HepG2 (cell line): ENCODE data around the gene CCM2L. TPM values are rescaled to one million over a fixed set of nuclear protein-coding genes. Genes with fewer than 3 reads are reported as not detected.
A peak's percentile ranks its signal among the peaks of the same experiment; 100 is the strongest.

Experiments used
- AHDC1 ChIP-seq: sonication (generic); formaldehyde crosslinking; IDR thresholded peaks from 2 replicates; pipeline ENCODE4 v1.5.1; 2020; ENCODE audit warnings: mild to moderate bottlenecking, missing genetic modification reagents, borderline replicate concordance
- BCL3 ChIP-seq: sonication (generic); formaldehyde crosslinking; IDR thresholded peaks from 2 replicates; pipeline ENCODE4 v1.5.1; 2020; ENCODE audit warnings: mild to moderate bottlenecking, missing genetic modification reagents, moderate library complexity
- MAFG ChIP-seq: sonication (generic); formaldehyde crosslinking; IDR thresholded peaks from 2 replicates; pipeline ENCODE4 v1.5.1; 2020; ENCODE audit warnings: mild to moderate bottlenecking, missing genetic modification reagents
- PCBP2 ChIP-seq: fragments of 200-400 bp; formaldehyde crosslinking; optimal IDR thresholded peaks from 2 replicates; pipeline ENCODE3; 2018; ENCODE audit warnings: low read length, low read depth; ENCODE audit not compliant: poor library complexity, severe bottlenecking
- RFX3 ChIP-seq: IDR thresholded peaks from 2 replicates; pipeline ENCODE4 v1.6.1; 2016; ENCODE audit warnings: missing biosample characterization, missing genetic modification reagents
- RFXAP ChIP-seq: sonication (generic); formaldehyde crosslinking; IDR thresholded peaks from 2 replicates; pipeline ENCODE4 v1.4.0; 2020; ENCODE audit warnings: missing genetic modification reagents, borderline replicate concordance
- SIX1 ChIP-seq: sonication (generic); formaldehyde crosslinking; IDR thresholded peaks from 2 replicates; pipeline ENCODE4 v1.4.0; 2020; ENCODE audit warnings: missing genetic modification reagents, borderline replicate concordance
- SMC3 ChIP-seq: IDR thresholded peaks from 2 replicates; pipeline ENCODE4 v1.6.1; 2011; ENCODE audit warnings: low read length, improper control_type of control experiment
- ZBTB7B ChIP-seq: sonication (generic); formaldehyde crosslinking; IDR thresholded peaks from 2 replicates; pipeline ENCODE4 v1.4.0; 2020; ENCODE audit warnings: missing genetic modification reagents
- ZC3H13 ChIP-seq: sonication (generic); formaldehyde crosslinking; IDR thresholded peaks from 2 replicates; pipeline ENCODE4 v1.8.1; 2023; ENCODE audit warnings: mild to moderate bottlenecking, missing genetic modification reagents, moderate library complexity
- ZKSCAN1 ChIP-seq: fragments of 150-350 bp; IDR thresholded peaks from 2 replicates; pipeline ENCODE4 v1.6.1; 2014; ENCODE audit warnings: low read length
- ZNF101 ChIP-seq: sonication (generic); formaldehyde crosslinking; IDR thresholded peaks from 2 replicates; pipeline ENCODE4 v1.4.0; 2020; ENCODE audit warnings: mild to moderate bottlenecking, low read depth, missing genetic modification reagents, borderline replicate concordance
- ZNF17 ChIP-seq: sonication (generic); formaldehyde crosslinking; IDR thresholded peaks from 2 replicates; pipeline ENCODE4 v1.5.0; 2020; ENCODE audit warnings: mild to moderate bottlenecking, missing genetic modification reagents
- ZNF205 ChIP-seq: IDR thresholded peaks from 2 replicates; pipeline ENCODE4 v1.6.1; 2018; ENCODE audit warnings: missing biosample characterization, missing genetic modification reagents
- ZNF263 ChIP-seq: sonication (generic); formaldehyde crosslinking; IDR thresholded peaks from 2 replicates; pipeline ENCODE4 v1.4.0; 2020; ENCODE audit warnings: missing genetic modification reagents
- ZNF264 ChIP-seq: sonication (generic); formaldehyde crosslinking; IDR thresholded peaks from 2 replicates; pipeline ENCODE4 v1.4.0; 2020; ENCODE audit warnings: missing genetic modification reagents
- ZNF276 ChIP-seq: sonication (generic); formaldehyde crosslinking; IDR thresholded peaks from 2 replicates; pipeline ENCODE4 v1.4.0; 2020; ENCODE audit warnings: mild to moderate bottlenecking, low read depth, missing genetic modification reagents
- ZNF557 ChIP-seq: sonication (generic); formaldehyde crosslinking; IDR thresholded peaks from 2 replicates; pipeline ENCODE4 v1.4.0; 2020; ENCODE audit warnings: missing genetic modification reagents
- ZNF589 ChIP-seq: sonication (generic); formaldehyde crosslinking; conservative IDR thresholded peaks from 2 replicates; pipeline ENCODE4 v1.8.0; 2022; ENCODE audit warnings: mild to moderate bottlenecking, moderate library complexity, missing genetic modification reagents
- ZNF746 ChIP-seq: sonication (generic); formaldehyde crosslinking; IDR thresholded peaks from 2 replicates; pipeline ENCODE4 v1.8.0; 2022; ENCODE audit warnings: mild to moderate bottlenecking, missing genetic modification reagents
- ZNF781 ChIP-seq: sonication (generic); formaldehyde crosslinking; IDR thresholded peaks from 2 replicates; pipeline ENCODE4 v1.5.1; 2020; ENCODE audit warnings: borderline replicate concordance, mild to moderate bottlenecking, missing genetic modification reagents; ENCODE audit errors: not compliant biosample characterization
- polyA plus RNA-seq, 8 experiments: library from polyadenylated mRNA; depleted of rRNA in 3 of 8; stranded (reverse) in 7 of 8; unstranded in 1 of 8; fragments of >200 nt; fragmentation: Illumina TruSeq in 4 of 8; extraction: Trizol in 4 of 8; gene quantifications; 2 replicates each; pipeline versions ENCODE4 v1.2.1 to v1.2.3, GENCODE V29; 2011 to 2016; ENCODE audit warnings: low read depth in 4 of 8, missing spikeins in 1 of 8, mixed read lengths in 1 of 8; ENCODE audit not compliant: insufficient read depth in 1 of 8
- total RNA-seq, 5 experiments: library from RNA; depleted of rRNA; stranded (reverse); fragments of >200 nt; fragmentation: Illumina TruSeq; extraction: Trizol; gene quantifications; 2 replicates each; pipeline ENCODE4 v1.2.3, GENCODE V29; 2016; ENCODE audit warnings: low read depth in 1 of 5

The CCM2L gene
- total and polyA plus RNA-seq, 2 of the 13 experiments (the other 11 are each of a cell fraction or from before 2014, with no cell fraction given) = 0.15 TPM; not detected in 1

- TF ChIP-seq ZNF781 (CRISPR knock-in tag) (peak; percentile 100), SMC3 (no peak), ZNF589 (peak; percentile 100), ZNF746 (CRISPR knock-in tag) (peak; percentile 100), RFX3 (CRISPR knock-in tag) (peak; percentile 93), ZNF264 (CRISPR knock-in tag) (peak; percentile 100), ZC3H13 (peak; percentile 100), AHDC1 (CRISPR knock-in tag) (peak; percentile 100), ZBTB7B (peak; percentile 100), ZNF205 (peak; percentile 100), RFXAP (CRISPR knock-in tag) (peak; percentile 99), ZNF263 (CRISPR knock-in tag) (peak; percentile 99), ZNF101 (CRISPR knock-in tag) (peak; percentile 100), ZKSCAN1 (0 out of 2 replicates have a peak, but pooled peaks have one; percentile 35), ZNF557 (CRISPR knock-in tag) (peak; percentile 100), ZNF17 (CRISPR knock-in tag) (peak; percentile 100), SIX1 (CRISPR knock-in tag) (peak; percentile 99), ZNF276 (CRISPR knock-in tag) (peak; percentile 100), BCL3 (peak; percentile 100), PCBP2 (no peak), MAFG (CRISPR knock-in tag) (peak; percentile 98)
These were observed 41.7 kb upstream of the CCM2L start (continued) for GRCh38 chr20:31968291-31969126.
